ENCODE results near the gene TAF5L. TPM values are rescaled to one million over a fixed set of nuclear protein-coding genes. Genes with fewer than 3 reads are reported as not detected.
"Not testable (repeated sequence)": the region's sequence is repeated elsewhere in the genome, so short reads cannot be mapped to it uniquely, and the experiment has no call there.

The TAF5L gene
- total RNA-seq, 1 donor from 2014 or later, result 10.8 TPM

GRCh38 chr1:229582011-229582694 is 43.8 kb downstream of the TAF5L start:
- DNase-seq (ENCODE audit: missing footprints), result peak; percentile 83
- intact Hi-C loops (cut with DNase I), result no loop called here
- ATAC-seq, result peak; percentile 59

GRCh38 chr1:229581485-229581884 is 44.4 kb downstream of the TAF5L start:
- no peak for DNase-seq (ENCODE audit: missing footprints)
- no peak for ATAC-seq
- intact Hi-C loops (cut with DNase I), result no loop called here

GRCh38 chr1:229579059-229579673 is 46.8 kb downstream of the TAF5L start:
- intact Hi-C loops (cut with DNase I), result no loop called here
- peak; percentile 86 for ATAC-seq
- peak; percentile 73 for DNase-seq (ENCODE audit: missing footprints)

- DNase-seq (ENCODE audit: missing footprints), result no peak
- ATAC-seq, result no peak
- intact Hi-C loops (cut with DNase I), result no loop called here
Measured at GRCh38 chr1:229578168-229579058, 47.5 kb downstream of the TAF5L start.

- ATAC-seq, result no peak
- intact Hi-C loops (cut with DNase I), result no loop called here
- no peak for DNase-seq (ENCODE audit: missing footprints)
Measured at GRCh38 chr1:229574679-229575442, 51.1 kb downstream of the TAF5L start.

- no peak for DNase-seq (ENCODE audit: missing footprints)
- intact Hi-C loops (cut with DNase I), result no loop called here
Measured at GRCh38 chr1:229572286-229572685, 53.6 kb downstream of the TAF5L start.

GRCh38 chr1:229570891-229571516 is 54.9 kb downstream of the TAF5L start:
- DNase-seq (ENCODE audit: missing footprints) (no peak), ATAC-seq (no peak)
- intact Hi-C loops (cut with DNase I), result no loop called here

More at GRCh38 chr1:229572286-229572685, 53.6 kb downstream of the TAF5L start:
- ATAC-seq, result no peak

- DNase-seq (ENCODE audit: missing footprints), result no peak
- intact Hi-C loops (cut with DNase I), result no loop called here
- no peak for ATAC-seq
Measured at GRCh38 chr1:229570305-229570704, 55.6 kb downstream of the TAF5L start.

- no peak for DNase-seq (ENCODE audit: missing footprints)
- intact Hi-C loops (cut with DNase I), result no loop called here
- no peak for ATAC-seq
Measured at GRCh38 chr1:229567109-229567868, 58.6 kb downstream of the TAF5L start.

GRCh38 chr1:229563701-229564100 is 62.2 kb downstream of the TAF5L start:
- ATAC-seq, result no peak
- DNase-seq (ENCODE audit: missing footprints), result no peak
- intact Hi-C loops (cut with DNase I), result no loop called here

GRCh38 chr1:229563241-229563640 is 62.7 kb downstream of the TAF5L start:
- intact Hi-C loops (cut with DNase I), result no loop called here
- no peak for DNase-seq (ENCODE audit: missing footprints)
- no peak for ATAC-seq

- DNase-seq (ENCODE audit: missing footprints) (no peak), ATAC-seq (no peak)
- intact Hi-C loops (cut with DNase I), result no loop called here
Measured at GRCh38 chr1:229562686-229563085, 63.2 kb downstream of the TAF5L start.

GRCh38 chr1:229561141-229561540 is 64.8 kb downstream of the TAF5L start:
- DNase-seq (ENCODE audit: missing footprints), result no peak
- no peak for ATAC-seq
- intact Hi-C loops (cut with DNase I), result no loop called here

GRCh38 chr1:229560124-229560523 is 65.8 kb downstream of the TAF5L start:
- intact Hi-C loops (cut with DNase I); ATAC-seq; DNase-seq (ENCODE audit: missing footprints): not testable (repeated sequence)

- peak; percentile 62 for DNase-seq (ENCODE audit: missing footprints)
- intact Hi-C loops (cut with DNase I), result loop anchor here (1.0 to 10.0 kb wide), 3 partner anchors 38 to 745 kb away; partner anchors contain the start of genes TAF5L and URB2
- not testable (repeated sequence) for ATAC-seq
Measured at GRCh38 chr1:229559336-229559801, 66.6 kb downstream of the TAF5L start.

- intact Hi-C loops (cut with DNase I), result loop anchor here (1.0 to 10.0 kb wide), 3 partner anchors 39 to 746 kb away; partner anchors contain the start of genes TAF5L and URB2
- ATAC-seq (peak; percentile 96), DNase-seq (ENCODE audit: missing footprints) (peak; percentile 97)
Measured at GRCh38 chr1:229558460-229559335, 67.2 kb downstream of the TAF5L start, which contains the start of gene ABCB10. ABCB10 (minus strand) TSS chr1:229558707; CDS start chr1:229558652, 55 bp downstream.

All from Right ventricle myocardium inferior (tissue), 1 donor.